Endothelial cell of umbilical vein (primary cell): ENCODE measurements around the gene AIRE.

Source experiments
- EZH2 ChIP-seq: IDR thresholded peaks from 2 replicates; pipeline ENCODE4 v1.6.1; 2012; ENCODE audit warnings: borderline replicate concordance, low read depth, mild to moderate bottlenecking, moderate library complexity, low read length, inconsistent platforms; ENCODE audit not compliant: severe bottlenecking
- FOS ChIP-seq: IDR thresholded peaks from 2 replicates; pipeline ENCODE4 v1.6.1; 2011; ENCODE audit warnings: mild to moderate bottlenecking, low read length, moderate library complexity, borderline replicate concordance; ENCODE audit not compliant: insufficient read depth
- GATA2 ChIP-seq: IDR thresholded peaks from 2 replicates; pipeline ENCODE4 v1.7.0; 2011; ENCODE audit warnings: low read depth, mild to moderate bottlenecking, moderate library complexity, mixed read lengths, low read length; ENCODE audit not compliant: insufficient read length, insufficient read depth
- JUN ChIP-seq: IDR thresholded peaks from 2 replicates; pipeline ENCODE4 v1.6.1; 2011; ENCODE audit warnings: borderline replicate concordance, low read depth; ENCODE audit not compliant: insufficient read length, insufficient read depth
- MYC ChIP-seq: IDR thresholded peaks from one replicate; pipeline ENCODE4 v1.6.1; 2011; ENCODE audit warnings: mild to moderate bottlenecking, low read depth, low read length
- POLR2A ChIP-seq: IDR thresholded peaks from 2 replicates; pipeline ENCODE4 v1.6.1; 2012; ENCODE audit warnings: low read depth, mild to moderate bottlenecking, control low read depth, low read length
- POLR2AphosphoS5 ChIP-seq: IDR thresholded peaks from 2 replicates; pipeline ENCODE4 v1.6.1; 2012; ENCODE audit warnings: low read depth, mild to moderate bottlenecking, control low read depth, low read length, moderate library complexity; ENCODE audit not compliant: insufficient read depth
- TF ChIP-seq, protein P1 (sequence below), 2 donors: IDR thresholded peaks; 1 replicate in 1 of 2; 2 replicates in 1 of 2; pipeline ENCODE4 v1.5.1; 2011; ENCODE audit warnings: low read length in 2 of 2, mild to moderate bottlenecking in 2 of 2, moderate library complexity in 2 of 2, control low read depth in 1 of 2, inconsistent platforms in 1 of 2, low read depth in 1 of 2; ENCODE audit not compliant: insufficient read depth in 1 of 2; ENCODE audit errors: extremely low read depth in 1 of 2
- TF ChIP-seq, protein P2 (sequence below): IDR thresholded peaks from 2 replicates; pipeline ENCODE4 v1.6.1; 2011; ENCODE audit not compliant: insufficient read depth, insufficient read length

DNA sequence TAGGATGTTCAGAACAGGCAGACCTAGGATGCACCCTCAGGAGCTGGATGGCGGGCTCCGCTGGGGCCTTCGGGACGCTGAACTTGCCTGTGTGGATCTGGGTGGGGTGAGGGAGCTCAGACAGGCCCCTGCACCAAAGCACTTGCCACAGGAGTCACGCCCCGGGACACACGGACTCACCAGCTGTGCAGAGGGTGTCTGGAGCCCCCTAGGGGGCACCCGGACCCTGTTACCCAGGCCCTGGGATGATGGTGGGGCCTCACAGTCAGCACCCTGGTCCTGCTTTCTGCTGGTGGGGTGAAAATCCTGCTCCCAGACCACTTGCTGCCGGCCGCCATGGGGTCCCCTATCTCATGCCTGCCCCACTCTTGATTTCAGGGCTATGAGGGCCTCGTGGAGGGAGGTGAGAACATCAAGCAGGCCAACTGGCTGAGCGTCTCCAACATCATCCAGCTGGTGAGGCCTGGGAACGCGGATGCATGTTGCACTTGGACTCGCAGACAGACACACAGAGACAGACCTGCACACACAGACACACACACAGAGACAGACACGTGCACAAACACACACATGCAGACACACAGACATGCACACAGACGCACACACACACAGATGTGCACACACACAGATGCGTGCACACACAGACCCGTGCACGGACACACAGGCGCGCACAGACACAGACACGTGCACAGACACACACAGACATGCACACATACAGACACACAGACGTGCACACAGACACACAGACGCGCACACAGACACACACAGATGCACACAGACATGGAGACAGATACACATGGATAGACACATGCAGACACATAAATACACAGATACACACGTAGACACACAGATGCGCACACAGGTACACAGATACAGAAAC, 25.2 kb downstream of the AIRE start:
- TF ChIP-seq EZH2, result no peak
- TF ChIP-seq POLR2A, result no peak
- TF ChIP-seq, protein P1, sequence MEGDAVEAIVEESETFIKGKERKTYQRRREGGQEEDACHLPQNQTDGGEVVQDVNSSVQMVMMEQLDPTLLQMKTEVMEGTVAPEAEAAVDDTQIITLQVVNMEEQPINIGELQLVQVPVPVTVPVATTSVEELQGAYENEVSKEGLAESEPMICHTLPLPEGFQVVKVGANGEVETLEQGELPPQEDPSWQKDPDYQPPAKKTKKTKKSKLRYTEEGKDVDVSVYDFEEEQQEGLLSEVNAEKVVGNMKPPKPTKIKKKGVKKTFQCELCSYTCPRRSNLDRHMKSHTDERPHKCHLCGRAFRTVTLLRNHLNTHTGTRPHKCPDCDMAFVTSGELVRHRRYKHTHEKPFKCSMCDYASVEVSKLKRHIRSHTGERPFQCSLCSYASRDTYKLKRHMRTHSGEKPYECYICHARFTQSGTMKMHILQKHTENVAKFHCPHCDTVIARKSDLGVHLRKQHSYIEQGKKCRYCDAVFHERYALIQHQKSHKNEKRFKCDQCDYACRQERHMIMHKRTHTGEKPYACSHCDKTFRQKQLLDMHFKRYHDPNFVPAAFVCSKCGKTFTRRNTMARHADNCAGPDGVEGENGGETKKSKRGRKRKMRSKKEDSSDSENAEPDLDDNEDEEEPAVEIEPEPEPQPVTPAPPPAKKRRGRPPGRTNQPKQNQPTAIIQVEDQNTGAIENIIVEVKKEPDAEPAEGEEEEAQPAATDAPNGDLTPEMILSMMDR (IDR thresholded peaks at IDR 0.05; ENCODE audit: extremely low read depth in 1 of 2, insufficient read depth in 1 of 2, low read depth in 1 of 2, low read length in 2 of 2), result no peak
- no peak for TF ChIP-seq JUN
- TF ChIP-seq, protein P2, sequence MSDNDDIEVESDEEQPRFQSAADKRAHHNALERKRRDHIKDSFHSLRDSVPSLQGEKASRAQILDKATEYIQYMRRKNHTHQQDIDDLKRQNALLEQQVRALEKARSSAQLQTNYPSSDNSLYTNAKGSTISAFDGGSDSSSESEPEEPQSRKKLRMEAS, result no peak
- TF ChIP-seq POLR2AphosphoS5, result no peak
- TF ChIP-seq GATA2, result no peak
- TF ChIP-seq MYC, result no peak
- TF ChIP-seq FOS, result no peak
